NCI-H2029 (cell line): ENCODE results near the gene DNAJC11.
"Not testable (repeated sequence)": the region's sequence is repeated elsewhere in the genome, so short reads cannot be mapped to it uniquely, and the experiment has no call there.

ENCODE experiments used
- DNase-seq: peaks from one replicate; lab custom pipeline; 2025; lab: John Stamatoyannopoulos, UW

Gene DNAJC11, protein sequence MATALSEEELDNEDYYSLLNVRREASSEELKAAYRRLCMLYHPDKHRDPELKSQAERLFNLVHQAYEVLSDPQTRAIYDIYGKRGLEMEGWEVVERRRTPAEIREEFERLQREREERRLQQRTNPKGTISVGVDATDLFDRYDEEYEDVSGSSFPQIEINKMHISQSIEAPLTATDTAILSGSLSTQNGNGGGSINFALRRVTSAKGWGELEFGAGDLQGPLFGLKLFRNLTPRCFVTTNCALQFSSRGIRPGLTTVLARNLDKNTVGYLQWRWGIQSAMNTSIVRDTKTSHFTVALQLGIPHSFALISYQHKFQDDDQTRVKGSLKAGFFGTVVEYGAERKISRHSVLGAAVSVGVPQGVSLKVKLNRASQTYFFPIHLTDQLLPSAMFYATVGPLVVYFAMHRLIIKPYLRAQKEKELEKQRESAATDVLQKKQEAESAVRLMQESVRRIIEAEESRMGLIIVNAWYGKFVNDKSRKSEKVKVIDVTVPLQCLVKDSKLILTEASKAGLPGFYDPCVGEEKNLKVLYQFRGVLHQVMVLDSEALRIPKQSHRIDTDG

DNA sequence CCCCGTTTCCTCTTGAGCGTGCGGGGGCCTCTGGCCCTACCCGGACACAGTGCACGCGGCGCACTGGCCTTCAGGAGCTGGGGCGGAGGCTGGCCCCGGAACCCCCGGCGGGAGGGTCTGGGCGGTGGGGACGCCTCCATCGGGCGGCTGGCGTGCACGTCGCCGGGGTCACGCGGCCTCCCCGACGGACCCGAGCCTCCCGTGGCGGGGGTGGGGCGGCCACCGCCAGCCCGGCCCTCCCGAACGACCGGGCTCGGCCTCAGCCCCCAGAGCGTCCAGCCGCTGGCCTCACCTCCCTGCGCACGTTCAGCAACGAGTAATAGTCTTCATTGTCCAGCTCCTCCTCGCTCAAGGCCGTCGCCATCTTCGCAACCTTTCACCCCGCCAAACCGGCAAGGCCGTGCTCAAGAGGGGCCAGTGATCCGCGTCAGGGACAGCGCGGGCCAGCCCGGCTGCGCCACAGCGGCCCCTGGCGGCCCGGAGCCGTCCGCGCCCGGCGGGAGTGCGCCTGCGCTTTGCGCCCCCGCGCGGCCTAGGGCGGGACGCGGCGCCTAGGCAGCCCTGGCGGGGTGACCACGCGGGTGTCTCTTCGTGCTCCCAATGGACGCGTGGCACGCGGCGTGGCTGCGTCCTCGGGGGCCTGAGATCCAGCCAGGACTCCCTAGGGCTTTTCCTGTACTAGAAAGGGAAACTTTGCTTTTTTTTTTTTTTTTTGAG is at the start of gene DNAJC11:
DNAJC11 (minus strand) TSS at position 380 of the 717 bp plus-strand sequence; CDS start at position 364, 16 bp downstream.
- DNase-seq, result peak; percentile 75

DNA sequence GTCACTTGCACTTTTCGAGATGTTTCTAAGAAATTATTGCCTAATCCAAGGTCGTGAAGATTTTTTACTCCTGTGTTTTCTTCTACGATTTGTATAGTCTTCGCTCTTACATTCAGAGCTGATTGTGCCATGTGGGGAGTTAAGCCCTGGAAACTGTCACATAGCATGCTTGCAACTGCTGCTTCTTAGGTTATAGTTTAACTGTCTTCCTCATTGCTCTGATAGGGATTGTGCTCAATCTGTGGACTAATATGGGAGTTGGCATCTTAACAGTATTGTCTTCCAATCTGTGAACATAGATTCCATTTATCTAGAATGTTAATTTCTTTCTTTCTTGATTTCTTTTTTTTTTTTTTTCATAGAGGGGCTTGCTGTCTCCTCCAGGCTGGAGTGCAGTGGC is 48.9 kb upstream of the DNAJC11 start:
- DNase-seq, result no peak

DNA sequence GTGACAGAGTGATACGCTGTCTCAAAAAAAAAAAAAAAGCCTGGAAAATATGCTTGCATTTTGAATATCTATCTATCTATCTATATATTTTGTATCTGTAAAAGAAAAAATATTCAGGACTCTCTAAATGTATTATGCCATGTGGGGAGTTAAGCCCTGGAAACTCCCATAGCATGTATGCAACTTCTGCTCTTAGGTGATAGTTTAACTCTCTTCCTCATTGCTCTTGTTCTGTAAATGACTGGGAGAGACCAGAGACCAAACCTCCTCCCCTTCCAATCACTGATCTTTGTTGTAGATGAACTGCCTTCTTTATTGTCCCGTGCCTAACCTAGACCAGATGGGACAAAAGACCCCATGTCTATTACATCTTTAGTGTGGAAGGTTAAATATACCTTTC is 46.1 kb upstream of the DNAJC11 start:
- DNase-seq, result no peak

DNA sequence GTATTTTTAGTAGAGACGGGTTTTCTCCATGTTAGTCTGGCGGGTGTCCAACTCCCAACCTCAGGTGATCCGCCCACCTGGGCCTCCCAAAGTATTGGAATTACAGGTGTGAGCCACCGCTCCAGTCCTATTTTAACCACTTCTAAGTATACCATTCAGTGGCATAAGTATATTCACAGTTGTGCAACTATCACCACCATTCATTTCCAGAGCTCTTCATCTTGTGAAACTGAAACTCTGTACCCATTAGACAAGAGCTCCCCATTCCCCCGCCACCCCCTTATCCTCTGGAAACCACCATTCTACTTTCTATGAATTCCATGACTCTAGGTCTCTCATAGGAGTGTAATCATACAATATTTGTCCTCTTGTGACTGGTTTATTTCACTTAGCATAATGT is 43.5 kb upstream of the DNAJC11 start:
- no peak for DNase-seq

DNA sequence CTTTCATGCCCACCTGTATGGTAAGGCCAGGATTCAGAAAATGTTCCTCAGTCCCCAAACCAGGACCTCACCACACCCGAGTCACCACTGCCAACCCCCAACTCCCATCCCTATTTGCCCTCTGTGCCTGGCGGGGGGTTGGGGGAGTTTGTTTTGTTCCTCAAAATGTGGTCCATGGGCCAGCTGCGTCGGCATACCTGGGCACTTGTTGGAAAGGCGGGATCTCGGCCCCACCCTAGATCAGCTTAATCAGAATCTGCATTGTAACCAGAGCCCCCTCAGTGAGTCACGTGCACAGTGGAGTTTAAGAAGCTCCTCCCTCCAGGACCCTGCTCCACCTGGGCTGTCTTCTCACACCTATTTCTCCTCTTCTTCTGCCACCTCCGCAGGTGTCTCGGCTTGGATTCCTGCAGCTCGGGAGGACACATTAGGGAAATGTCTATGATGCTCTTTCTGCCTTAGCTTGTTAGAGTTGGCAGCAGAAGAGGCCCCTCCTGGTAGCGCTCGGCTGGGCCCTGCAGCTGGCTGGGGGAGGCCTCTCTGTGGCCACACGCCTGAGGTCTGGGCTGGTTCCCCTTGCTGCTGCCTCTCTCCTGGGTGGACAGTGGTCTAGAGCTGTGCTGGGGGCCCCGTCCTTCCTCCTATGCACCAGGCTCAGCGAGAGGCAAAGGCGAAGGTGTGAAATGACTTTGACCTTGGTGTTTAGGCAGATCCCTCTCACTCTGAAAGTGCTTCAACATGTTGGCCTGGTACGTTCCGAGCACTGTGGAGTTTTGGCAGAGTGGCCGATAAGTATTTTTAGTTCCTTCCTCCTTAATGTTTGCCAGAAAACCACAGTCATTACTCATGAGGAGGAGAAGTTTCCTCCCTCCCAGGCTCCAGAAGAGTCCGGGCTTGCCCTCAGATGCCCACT is 41.8 kb upstream of the DNAJC11 start:
- DNase-seq, result no peak

DNA sequence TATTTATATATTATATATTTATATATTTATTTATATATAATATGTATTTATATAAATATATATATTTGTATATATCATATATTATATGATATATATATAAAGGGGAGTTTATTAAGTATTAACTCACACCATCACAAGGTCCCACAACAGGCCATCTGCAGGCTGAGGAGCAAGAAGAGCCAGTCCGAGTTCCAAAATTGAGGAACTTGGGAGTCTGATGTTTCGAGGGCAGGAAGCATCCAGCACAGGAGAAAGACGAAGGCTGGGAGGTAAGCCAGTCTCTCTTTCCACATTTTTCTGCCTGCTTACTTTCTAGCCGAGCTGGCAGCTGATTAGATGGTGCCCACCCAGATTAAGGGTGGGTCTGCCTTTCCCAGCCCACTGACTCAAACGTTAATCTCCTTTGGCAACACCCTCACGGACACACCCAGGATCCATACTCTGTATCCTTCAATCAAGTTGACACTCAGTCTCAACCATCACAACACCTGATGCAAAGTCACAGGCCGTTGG is 41.1 kb upstream of the DNAJC11 start:
- not testable (repeated sequence) for DNase-seq

DNA sequence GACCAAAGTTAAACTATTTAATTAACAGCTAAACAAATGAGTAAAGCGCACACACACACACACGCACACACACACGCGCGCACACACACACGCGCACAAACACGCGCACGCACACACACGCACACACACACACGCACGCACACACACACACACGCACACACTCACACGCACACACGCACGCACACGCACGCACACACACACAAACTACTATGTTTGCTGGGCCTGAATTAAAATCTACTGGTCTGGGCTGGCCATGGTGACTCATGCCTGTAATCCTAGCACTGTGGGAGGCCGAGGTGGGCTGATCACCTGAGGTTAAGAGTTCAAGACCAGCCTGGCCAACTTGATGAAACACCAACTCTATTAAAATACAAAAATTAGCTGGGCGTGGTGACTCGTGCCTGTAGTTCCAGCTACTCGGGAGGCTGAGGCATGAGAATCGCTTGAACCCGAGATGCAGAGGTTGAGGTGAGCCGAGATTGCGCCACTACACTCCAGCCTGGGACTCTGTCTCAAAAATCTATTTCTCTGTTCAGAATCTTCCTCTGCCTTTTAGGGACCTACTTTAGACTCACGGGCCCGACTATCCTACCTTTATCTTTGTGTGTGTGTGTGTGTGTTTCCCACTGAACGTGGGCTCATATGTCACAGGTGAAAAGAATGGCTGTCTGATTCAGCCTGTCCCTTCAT is 37.5 kb upstream of the DNAJC11 start:
- no peak for DNase-seq

DNA sequence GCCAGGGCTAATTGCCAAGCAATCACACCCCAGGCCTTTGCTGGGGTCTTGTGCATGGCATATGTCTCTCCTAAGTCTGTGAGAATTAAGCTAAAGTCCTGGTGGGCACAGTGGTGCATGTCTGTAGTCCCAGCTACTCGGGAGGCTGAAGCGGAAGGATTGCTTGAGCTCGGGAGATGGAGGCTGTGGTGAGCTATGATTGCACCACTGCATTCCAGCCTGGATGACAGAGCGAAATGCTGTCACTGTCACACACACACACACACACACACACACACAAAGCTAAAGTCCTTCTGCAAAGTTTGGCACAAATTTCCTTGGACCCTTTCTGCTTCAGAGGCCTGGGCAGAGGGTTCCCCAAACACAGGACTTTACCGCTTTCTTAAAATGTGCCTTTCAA is 31.3 kb upstream of the DNAJC11 start:
- DNase-seq, result no peak

DNA sequence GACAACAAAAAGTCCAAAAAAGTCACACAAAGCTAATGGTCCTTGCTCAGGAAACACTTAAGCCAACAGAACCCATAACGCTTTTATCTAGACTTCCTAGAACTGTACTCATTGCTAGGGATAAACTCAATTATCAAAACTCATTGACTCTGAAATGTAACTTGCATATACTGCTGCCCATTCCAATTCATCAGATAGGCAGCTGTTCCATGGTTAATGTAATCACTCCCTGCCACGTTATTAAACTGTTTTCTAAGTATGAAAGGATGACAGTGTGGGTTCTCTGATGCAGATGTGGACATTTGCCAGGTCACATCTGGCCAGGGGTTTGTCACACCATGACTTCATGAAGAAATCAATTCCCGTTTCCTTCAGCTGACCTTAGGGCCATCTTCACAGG is 30.3 kb upstream of the DNAJC11 start:
- DNase-seq, result no peak

DNA sequence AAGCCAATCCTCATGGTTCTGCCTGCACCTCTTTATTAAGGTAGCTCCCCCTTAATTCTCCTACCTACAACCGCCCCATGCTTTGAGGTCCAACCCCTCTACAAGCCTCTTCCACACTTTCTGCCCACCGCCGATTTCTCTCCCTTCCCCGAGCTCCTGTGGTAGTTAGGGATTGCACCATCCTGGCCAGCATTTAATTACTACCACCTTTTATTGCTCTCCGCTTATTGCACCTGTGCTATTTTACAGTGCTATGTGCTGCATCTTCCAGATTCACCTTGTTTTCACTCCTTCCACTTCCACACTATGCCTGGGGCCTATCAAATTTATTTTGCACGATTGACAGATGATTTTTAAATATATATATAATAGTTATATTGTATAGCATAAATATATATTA is 29.3 kb upstream of the DNAJC11 start:
- DNase-seq, result no peak

DNA sequence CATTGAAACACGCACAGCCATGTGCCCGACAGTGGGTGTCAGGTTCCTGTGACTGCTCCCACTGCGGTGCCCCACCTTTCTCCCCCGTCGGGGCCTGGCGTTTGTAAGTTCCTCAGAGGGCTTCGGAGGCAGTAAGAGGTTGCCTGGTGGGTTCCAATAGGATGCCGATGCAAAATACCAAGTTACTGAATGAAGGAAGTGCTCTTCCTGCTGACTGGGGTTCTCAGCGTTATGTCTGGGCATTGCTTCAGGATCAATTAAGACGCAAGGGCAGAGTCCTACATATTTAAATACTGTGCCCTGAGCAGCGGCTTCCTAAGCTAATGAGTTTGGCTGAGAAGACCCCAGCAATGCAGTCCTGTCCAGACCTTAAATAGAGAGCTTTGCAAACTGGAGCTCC is 28.9 kb upstream of the DNAJC11 start:
- DNase-seq, result no peak

DNA sequence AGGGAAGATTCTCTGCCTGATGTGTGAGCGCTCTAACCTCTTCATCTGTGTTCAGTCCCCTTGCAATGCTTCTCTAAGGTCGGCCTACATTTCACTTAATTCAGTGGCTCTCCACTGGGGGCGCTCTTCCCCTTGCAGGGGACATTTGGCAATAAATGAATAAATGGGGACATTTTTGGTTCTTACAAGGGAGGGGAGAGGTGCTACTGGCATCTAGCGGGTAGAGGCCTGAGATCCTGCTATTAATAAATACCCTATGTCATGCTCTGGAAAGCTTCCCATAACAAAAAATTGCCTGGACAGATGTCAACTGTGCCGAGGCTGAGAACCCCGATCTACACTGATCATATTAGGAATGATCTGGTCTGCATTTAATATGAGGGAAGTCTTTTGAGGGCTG is 25.9 kb upstream of the DNAJC11 start:
- DNase-seq, result peak; percentile 26

DNA sequence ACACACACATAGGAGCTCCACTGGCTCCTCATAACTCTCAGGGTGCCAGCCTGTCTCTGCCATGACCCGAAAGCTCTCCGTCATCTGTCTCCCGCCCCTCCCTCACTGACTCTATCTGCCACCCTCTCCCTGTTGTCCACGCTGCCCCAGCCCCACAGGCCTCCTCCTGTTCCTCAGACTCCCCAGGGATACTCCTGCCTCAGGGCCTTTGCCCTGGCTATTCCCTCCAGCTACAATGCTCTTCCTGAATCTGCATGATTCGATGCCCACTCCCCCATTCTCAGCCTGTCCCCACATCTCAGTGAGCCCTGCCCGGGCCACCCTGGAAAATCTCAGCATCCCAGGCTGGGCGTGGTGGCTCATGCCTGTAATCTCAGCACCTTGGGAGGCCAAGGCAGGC is 24.6 kb upstream of the DNAJC11 start:
- DNase-seq, result no peak

DNA sequence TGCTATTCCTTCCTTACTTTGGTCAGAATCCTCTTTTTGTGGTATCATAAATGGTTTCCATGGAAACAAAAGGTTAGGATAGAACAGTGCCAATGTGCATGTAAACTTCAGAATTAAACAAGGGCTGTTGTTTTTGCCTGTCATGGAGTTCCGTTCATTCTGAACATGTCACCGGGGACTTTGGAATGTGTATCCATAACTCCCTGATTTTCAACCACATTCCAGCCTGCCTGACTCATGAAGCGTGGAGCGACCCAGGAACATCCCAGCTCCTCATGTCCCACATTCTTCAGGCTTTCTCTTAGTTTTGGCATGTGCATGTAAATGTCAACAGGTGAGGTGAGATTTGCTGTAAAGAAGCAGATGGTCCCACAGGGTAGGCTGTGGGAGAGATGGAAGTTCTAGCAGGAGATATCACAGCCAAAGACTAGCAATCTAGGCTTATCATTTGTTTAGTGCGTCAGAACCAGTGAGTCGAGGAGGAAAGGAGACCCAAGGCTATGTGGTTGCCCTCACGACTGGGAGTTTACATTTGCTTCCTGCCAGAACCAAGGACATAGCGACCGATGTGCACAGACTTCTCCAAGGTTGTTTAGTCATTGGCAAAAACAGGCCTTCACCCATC is 23.0 kb upstream of the DNAJC11 start:
- DNase-seq, result no peak

DNA sequence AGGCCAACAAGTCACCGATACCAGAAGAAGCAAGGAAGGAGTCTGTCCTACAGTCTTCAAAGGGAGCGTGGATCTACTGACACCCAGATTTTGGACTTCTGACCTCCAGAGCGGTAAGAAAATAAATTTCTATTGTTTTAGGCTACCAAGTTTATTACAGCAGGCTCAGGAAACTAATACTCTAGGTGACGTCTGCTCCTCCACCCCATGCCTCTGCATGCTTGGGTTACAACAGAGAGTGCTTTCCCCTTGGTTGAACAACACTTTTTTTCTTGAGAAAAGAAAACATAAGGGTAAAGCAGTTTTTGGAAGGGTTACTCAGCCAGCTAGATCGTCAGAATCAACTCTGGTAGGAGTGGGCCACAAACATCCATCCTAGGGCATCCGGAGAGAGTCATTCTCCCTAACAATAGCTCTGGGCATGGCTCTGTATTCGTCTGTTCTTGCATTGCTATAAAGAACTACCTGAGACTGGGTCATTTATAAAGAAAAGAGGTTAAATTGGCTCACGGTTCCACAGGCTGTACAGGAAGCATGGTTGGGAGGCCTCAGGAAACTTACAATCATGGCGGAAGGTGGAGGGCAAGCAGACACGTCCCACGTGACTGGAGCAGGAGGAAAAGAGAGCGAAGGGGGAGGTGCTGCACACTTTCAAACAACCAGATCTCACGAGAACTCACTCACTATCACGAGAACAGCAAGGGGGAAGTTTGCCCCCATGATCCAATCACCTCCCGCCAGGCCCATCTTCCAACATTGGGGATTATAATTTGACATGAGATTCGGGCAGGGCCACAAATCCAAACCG is 22.2 kb upstream of the DNAJC11 start:
- DNase-seq, result no peak

DNA sequence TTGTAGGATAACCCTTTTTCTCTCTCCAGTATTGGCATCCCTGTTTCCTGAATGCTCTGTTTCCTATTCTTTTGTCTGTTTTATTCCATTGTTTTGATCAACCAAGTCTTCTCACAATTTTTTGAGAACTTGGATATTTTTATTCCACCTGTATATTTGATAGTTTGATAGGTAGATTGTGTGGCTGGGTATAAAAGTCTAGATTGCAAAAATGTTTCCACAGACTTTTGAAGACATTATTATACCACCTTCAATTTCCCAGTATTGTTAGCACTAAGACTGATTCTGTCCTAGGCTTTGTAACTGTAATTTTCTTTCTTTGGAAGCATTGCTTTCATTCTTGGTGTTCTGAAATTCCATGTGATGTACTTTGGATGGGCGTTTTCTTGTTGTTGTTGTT is 9.6 kb upstream of the DNAJC11 start:
- DNase-seq, result no peak

DNA sequence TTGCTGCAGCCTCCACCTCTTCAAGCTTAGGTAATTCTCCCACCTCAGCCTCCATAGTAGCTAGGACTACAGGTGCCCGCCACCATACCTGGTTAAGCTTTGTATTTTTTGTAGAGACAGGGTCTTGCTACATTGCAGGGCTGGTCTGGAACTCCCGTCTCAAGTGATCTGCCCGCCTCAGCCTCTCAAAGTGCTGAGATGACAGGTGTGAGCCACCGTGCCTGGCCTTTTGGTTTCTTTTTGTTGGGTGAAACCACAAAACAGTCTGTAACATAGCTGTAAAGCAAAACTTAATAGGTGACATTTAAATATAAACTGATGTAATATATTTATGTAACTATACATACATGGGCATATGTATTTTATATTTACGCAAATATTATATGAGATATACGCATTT is 3.1 kb upstream of the DNAJC11 start:
- no peak for DNase-seq

DNA sequence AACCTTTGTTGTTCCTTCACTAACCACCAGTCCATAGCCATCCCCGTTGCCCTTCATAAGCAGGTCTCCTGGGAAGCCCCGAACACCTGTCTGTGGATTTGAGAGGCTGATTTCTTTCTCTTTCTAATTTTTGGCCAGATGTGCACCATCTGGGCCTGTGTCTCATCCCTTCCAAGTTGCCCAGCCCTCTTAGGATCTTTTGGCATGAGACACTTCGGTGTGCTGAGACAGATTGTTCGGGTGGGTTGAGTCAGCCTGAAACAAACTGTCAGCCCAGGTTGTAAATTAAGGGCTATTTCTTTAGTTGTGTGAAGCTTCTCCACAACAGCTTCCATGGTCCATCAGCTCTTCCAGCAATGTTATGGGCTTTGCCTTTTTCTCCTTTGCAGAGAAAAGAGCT is 1.4 kb upstream of the DNAJC11 start:
- no peak for DNase-seq

DNA sequence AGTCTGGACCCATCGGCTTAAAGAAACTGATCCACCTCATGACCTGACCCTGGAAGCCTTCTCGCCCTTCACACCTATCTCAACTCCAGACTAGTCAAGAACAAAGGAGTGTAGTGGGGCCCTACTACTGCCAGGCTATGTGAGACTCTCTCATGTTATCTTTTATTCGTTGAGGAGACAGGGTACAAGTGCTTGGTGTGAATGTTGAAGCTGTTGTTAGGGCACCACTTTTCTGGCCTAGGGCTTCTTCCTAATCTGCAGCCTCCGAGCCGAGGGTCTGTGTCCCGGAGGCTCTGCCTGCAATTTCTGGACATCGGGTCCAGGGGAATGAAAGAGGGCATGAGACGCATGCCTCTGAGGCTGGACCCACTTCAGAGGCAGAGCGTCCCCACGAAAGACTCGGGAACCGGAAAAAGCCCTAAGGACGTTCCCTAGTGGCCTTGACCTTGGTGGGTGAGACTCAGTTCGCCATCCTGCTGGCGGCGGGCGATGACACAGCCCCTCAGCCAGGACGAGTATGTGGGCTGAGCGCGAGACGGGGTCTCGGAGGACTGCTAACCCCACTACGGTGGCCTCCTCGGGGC is 671 bp downstream of the DNAJC11 start:
- DNase-seq, result no peak

DNA sequence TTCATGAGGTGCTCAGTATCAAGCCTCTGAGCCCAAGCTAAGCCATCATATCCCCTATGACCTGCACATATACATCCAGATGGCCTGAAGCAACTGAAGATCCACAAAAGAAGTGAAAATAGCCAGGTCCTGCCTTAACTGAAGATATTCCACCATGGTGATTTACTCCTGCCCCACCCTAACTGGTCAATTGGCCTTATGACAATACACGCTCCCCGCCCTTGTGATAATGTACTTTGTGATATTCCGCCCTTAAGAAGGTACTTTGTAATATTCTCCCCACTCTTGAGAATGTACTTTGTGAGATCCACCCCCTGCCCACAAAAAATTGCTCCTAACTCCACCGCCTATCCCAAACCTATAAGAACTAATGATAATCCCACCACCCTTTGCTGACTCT is 1.7 kb downstream of the DNAJC11 start:
- DNase-seq, result not testable (repeated sequence)
